Endothelial cell of umbilical vein (primary cell): ENCODE measurements around the gene NR2F6. TPM values are rescaled to one million over a fixed set of nuclear protein-coding genes. Genes with fewer than 3 reads are reported as not detected.

ENCODE experiments used
- BruUV-seq: library from RNA; stranded (reverse); fragments of 400-500 nt; replicated peaks from 2 replicates; lab custom pipeline; 2021; lab: Mats Ljungman, UMichigan
- CTCF ChIA-PET: fragments of 300-600, 350-600 bp; sonication (Branson Sonifier 250); formaldehyde crosslinking; loops from one replicate; lab custom pipeline; 2021; ENCODE audit warnings: antibody characterized with exemption, inconsistent platforms; lab: Charles Lee
- POLR2A ChIA-PET: fragments of 300-600, 350-600 bp; sonication (Branson Sonifier 250); formaldehyde crosslinking; loops from one replicate; lab custom pipeline; 2021; ENCODE audit warnings: antibody characterized with exemption, inconsistent platforms; lab: Charles Lee
- DNase-seq: peaks from one replicate; pipeline ENCODE4 v3.0.0-alpha.2; 2011; ENCODE audit warnings: low read depth, low spot score
- FAIRE-seq: peaks from 2 replicates; lab custom pipeline; 2011; peaks lifted over from hg19 to GRCh38; lab: Jason Lieb, UNC
- H2AFZ ChIP-seq: 2 replicates; pipeline ENCODE4 v1.6.0; 2012; ENCODE audit warnings: low read depth, low read length, control low read depth, inconsistent platforms
- H3K27ac ChIP-seq: 2 replicates; pipeline ENCODE4 v1.5.1; 2011; ENCODE audit warnings: low read depth, mild to moderate bottlenecking, control low read depth, low read length, moderate library complexity; ENCODE audit not compliant: insufficient read depth
- H3K27me3 ChIP-seq, 2 experiments: 2 replicates each; pipeline versions ENCODE4 v1.6.0 to v1.6.1; 2011; ENCODE audit warnings: low read length in 2 of 2, mixed read lengths in 1 of 2; ENCODE audit not compliant: control insufficient read depth in 2 of 2, insufficient read depth in 2 of 2
- H3K36me3 ChIP-seq, 2 experiments: 2 replicates in 1 of 2; 3 replicates in 1 of 2; pipeline ENCODE4 v1.5.1; 2011; ENCODE audit warnings: low read length in 2 of 2, mild to moderate bottlenecking in 1 of 2, moderate library complexity in 1 of 2; ENCODE audit not compliant: control insufficient read depth in 2 of 2, insufficient read depth in 2 of 2; ENCODE audit errors: extremely low read depth in 1 of 2
- H3K4me1 ChIP-seq: 3 replicates; pipeline ENCODE4 v1.5.1; 2011; ENCODE audit warnings: mild to moderate bottlenecking, low read length; ENCODE audit not compliant: control insufficient read depth, insufficient read depth; ENCODE audit errors: extremely low read depth
- H3K4me2 ChIP-seq: 2 replicates; pipeline ENCODE4 v1.6.1; 2011; ENCODE audit warnings: low read length, control low read depth, mixed read lengths; ENCODE audit not compliant: insufficient read depth
- H3K4me3 ChIP-seq, 3 experiments: fragments of 200-600 bp in 1 of 3; sonication (generic), shearing (Covaris generic) in 1 of 3; replicated peaks in 1 of 3; 2 replicates each; pipeline ENCODE4 v1.5.1; 2011 to 2016; ENCODE audit warnings: control low read depth in 3 of 3, low read length in 3 of 3, mild to moderate bottlenecking in 2 of 3, inconsistent platforms in 1 of 3, low read depth in 1 of 3, moderate library complexity in 1 of 3; ENCODE audit not compliant: insufficient read depth in 1 of 3
- H3K79me2 ChIP-seq: 2 replicates; pipeline ENCODE4 v1.6.0; 2012; ENCODE audit warnings: low read length, inconsistent platforms; ENCODE audit not compliant: control insufficient read depth, insufficient read depth
- H3K9ac ChIP-seq: replicated peaks from 2 replicates; pipeline ENCODE3; 2011; ENCODE audit warnings: low read length, control low read depth; ENCODE audit not compliant: insufficient read depth; ENCODE audit errors: extremely low read depth
- H3K9me1 ChIP-seq: replicated peaks from 3 replicates; pipeline ENCODE4 v1.6.0; 2011; ENCODE audit warnings: mild to moderate bottlenecking, low read length; ENCODE audit not compliant: control insufficient read depth, insufficient read depth; ENCODE audit errors: extremely low read depth
- H3K9me3 ChIP-seq: replicated peaks from 2 replicates; pipeline ENCODE4 v1.5.1; 2012; ENCODE audit warnings: low read length, inconsistent platforms; ENCODE audit not compliant: control insufficient read depth, insufficient read depth
- H4K20me1 ChIP-seq: replicated peaks from 2 replicates; pipeline ENCODE3; 2011; ENCODE audit warnings: mild to moderate bottlenecking, low read length; ENCODE audit not compliant: control insufficient read depth, insufficient read depth; ENCODE audit errors: extremely low read depth
- CTCF ChIP-seq, 2 donors: IDR thresholded peaks; 1 replicate in 1 of 2; 2 replicates in 1 of 2; pipeline ENCODE4 v1.5.1; 2011; ENCODE audit warnings: low read length in 2 of 2, mild to moderate bottlenecking in 2 of 2, moderate library complexity in 2 of 2, control low read depth in 1 of 2, inconsistent platforms in 1 of 2, low read depth in 1 of 2; ENCODE audit not compliant: insufficient read depth in 1 of 2; ENCODE audit errors: extremely low read depth in 1 of 2
- EZH2 ChIP-seq: IDR thresholded peaks from 2 replicates; pipeline ENCODE4 v1.6.1; 2012; ENCODE audit warnings: borderline replicate concordance, low read depth, mild to moderate bottlenecking, moderate library complexity, low read length, inconsistent platforms; ENCODE audit not compliant: severe bottlenecking
- GATA2 ChIP-seq: IDR thresholded peaks from 2 replicates; pipeline ENCODE4 v1.7.0; 2011; ENCODE audit warnings: low read depth, mild to moderate bottlenecking, moderate library complexity, mixed read lengths, low read length; ENCODE audit not compliant: insufficient read length, insufficient read depth
- JUN ChIP-seq: IDR thresholded peaks from 2 replicates; pipeline ENCODE4 v1.6.1; 2011; ENCODE audit warnings: borderline replicate concordance, low read depth; ENCODE audit not compliant: insufficient read length, insufficient read depth
- MYC ChIP-seq: IDR thresholded peaks from one replicate; pipeline ENCODE4 v1.6.1; 2011; ENCODE audit warnings: mild to moderate bottlenecking, low read depth, low read length
- POLR2A ChIP-seq: IDR thresholded peaks from 2 replicates; pipeline ENCODE4 v1.6.1; 2012; ENCODE audit warnings: low read depth, mild to moderate bottlenecking, control low read depth, low read length
- POLR2AphosphoS5 ChIP-seq: IDR thresholded peaks from 2 replicates; pipeline ENCODE4 v1.6.1; 2012; ENCODE audit warnings: low read depth, mild to moderate bottlenecking, control low read depth, low read length, moderate library complexity; ENCODE audit not compliant: insufficient read depth
- dilution Hi-C: fragments of 300-500 bp; cut with MboI; formaldehyde crosslinking; loops from one replicate; pipeline ENCODE4 v1.15.0; 2019; ENCODE audit warnings: low sequenced_read_pairs; ENCODE audit not compliant: extremely low pct_ligation_motif_present
- intact Hi-C: fragments of 100-400 bp; cut with micrococcal nuclease; formaldehyde crosslinking; loops from one replicate; pipeline ENCODE4 v1.10.0; 2022
- polyA plus RNA-seq, 4 experiments: library from polyadenylated mRNA; depleted of rRNA in 3 of 4; stranded (reverse) in 3 of 4; unstranded in 1 of 4; fragments of >200 nt; gene quantifications; 2 replicates each; pipeline versions ENCODE4 v1.2.1 to v1.2.3, GENCODE V29; 2011 to 2012; ENCODE audit warnings: missing spikeins in 1 of 4
- total RNA-seq: library from RNA; stranded (reverse); gene quantifications from 2 replicates; pipeline ENCODE4 v1.2.3, GENCODE V29; 2021
- TF ChIP-seq, protein P1 (sequence below): IDR thresholded peaks from 2 replicates; pipeline ENCODE4 v1.6.1; 2011; ENCODE audit not compliant: insufficient read depth, insufficient read length

NR2F6 gene
- total and polyA plus RNA-seq, 2 donors (not counting 3 experiments of a cell fraction or from before 2014, with no cell fraction given): 36.1 to 38.9 TPM

GRCh38 chr19:17248011-17248776, 2.5 kb upstream of the NR2F6 start:
- TF ChIP-seq EZH2: no peak
- no peak for TF ChIP-seq POLR2AphosphoS5
- no peak for TF ChIP-seq GATA2
- TF ChIP-seq, protein P1, sequence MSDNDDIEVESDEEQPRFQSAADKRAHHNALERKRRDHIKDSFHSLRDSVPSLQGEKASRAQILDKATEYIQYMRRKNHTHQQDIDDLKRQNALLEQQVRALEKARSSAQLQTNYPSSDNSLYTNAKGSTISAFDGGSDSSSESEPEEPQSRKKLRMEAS: no peak
- no peak for TF ChIP-seq JUN
- no peak for TF ChIP-seq CTCF (IDR thresholded peaks at IDR 0.05; ENCODE audit: extremely low read depth in 1 of 2, insufficient read depth in 1 of 2, low read depth in 1 of 2, low read length in 2 of 2)
- no peak for TF ChIP-seq MYC
- no peak for TF ChIP-seq POLR2A
- no peak overlapping the region for H3K4me3 ChIP-seq
- no peak overlapping the region for H3K27ac ChIP-seq
- intact Hi-C loops (no loop called here), dilution Hi-C loops (no loop called here)
- no peaks in the 10 kb centered on the region for H4K20me1 ChIP-seq
- no peak overlapping the region for H2AFZ ChIP-seq
- H3K36me3 ChIP-seq: peaks cover 0 to 15% of the 10 kb centered on the region in 2 experiments
- ChIA-PET POLR2A (no interaction called here), CTCF (interaction anchor here (0.6 to 4.4 kb wide), 3 partner anchors 12 to 519 kb away, joined by 3 to 28 read pairs (median 5); no protein-coding TSS in a partner anchor)
- no peaks in the 10 kb centered on the region for H3K9me1 ChIP-seq
- DNase-seq (no peak), FAIRE-seq (no peak)
- H3K9ac ChIP-seq: no peak overlapping the region
- H3K79me2 ChIP-seq: peaks cover 19% of the 10 kb centered on the region
- no peak overlapping the region for H3K4me2 ChIP-seq
- H3K27me3 ChIP-seq: no peaks in the 10 kb centered on the region
- no peaks in the 10 kb centered on the region for H3K9me3 ChIP-seq
- no TSS peak for BruUV-seq
- H3K4me1 ChIP-seq: peaks cover 28% of the 10 kb centered on the region
